Esophagus squamous epithelium (tissue), 5 donors: ENCODE results near the gene C1orf21. TPM values are rescaled to one million over a fixed set of nuclear protein-coding genes. Genes with fewer than 3 reads are reported as not detected.

Experiments used
- DNase-seq: peaks from one replicate; lab custom pipeline; 2025; lab: John Stamatoyannopoulos, UW
- H3K27ac ChIP-seq, 4 donors: fragments of 200-600 bp; sonication (generic); one replicate each; pipeline ENCODE4 v1.5.1; 2016 to 2019; ENCODE audit warnings: mild to moderate bottlenecking in 1 of 4
- H3K27me3 ChIP-seq, 4 donors: fragments of 200-600 bp; sonication (generic); 1 replicate in 3 of 4; 2 replicates in 1 of 4; pipeline versions ENCODE4 v1.5.1 to v1.6.0; 2017 to 2021; ENCODE audit warnings: antibody characterized with exemption in 1 of 4
- H3K36me3 ChIP-seq, 3 donors: fragments of 200-600 bp; sonication (generic); one replicate each; pipeline ENCODE4 v1.5.1; 2016 to 2019
- H3K4me1 ChIP-seq, 3 donors: fragments of 200-600 bp; sonication (generic); one replicate each; pipeline ENCODE4 v1.5.1; 2017 to 2019
- H3K4me3 ChIP-seq, 4 donors: fragments of 200-600 bp; sonication (generic); 1 replicate in 3 of 4; 2 replicates in 1 of 4; pipeline ENCODE4 v1.5.1; 2016 to 2019; ENCODE audit warnings: mild to moderate bottlenecking in 2 of 4, moderate library complexity in 1 of 4
- H3K9me3 ChIP-seq, 3 donors: fragments of 200-600 bp; sonication (generic); one replicate each; pipeline ENCODE4 v1.5.1; 2016 to 2019
- CTCF ChIP-seq, 6 experiments: fragments of 450-650 bp in 4 of 6; fragments of 200-600 bp in 2 of 6; sonication (generic) in 2 of 6; IDR thresholded peaks; one replicate each; pipeline ENCODE4 v1.5.1; 2016 to 2019; ENCODE audit warnings: antibody characterized with exemption in 6 of 6, mild to moderate bottlenecking in 4 of 6, moderate library complexity in 4 of 6
- POLR2A ChIP-seq, 4 donors: fragments of 450-650 bp; IDR thresholded peaks; one replicate each; pipeline ENCODE4 v1.6.1; 2017; ENCODE audit warnings: antibody characterized with exemption in 4 of 4, mild to moderate bottlenecking in 4 of 4, moderate library complexity in 3 of 4
- WGBS, 2 donors: methylation state at CpG; one replicate each; pipeline ENCODE4 v1.1.5; 2018; 5-methylcytosine and 5-hydroxymethylcytosine counted together
- intact Hi-C: fragments of 100-400 bp; cut with DNase I; formaldehyde crosslinking; loops from one replicate; pipeline ENCODE4 v1.15.0; 2022
- total RNA-seq, 4 donors: library from RNA; depleted of rRNA; stranded (reverse); fragments of >200 nt; gene quantifications; one replicate each; pipeline ENCODE4 v1.1.0, GENCODE V29; 2016
- donor health status: DM: yes; HTN: yes; CAD: no.

Gene C1orf21
- total RNA-seq, 4 donors from 2014 or later: 14.6 to 55.7 (median 36.2) TPM

- H3K4me1 ChIP-seq: no peaks in the 10 kb centered on the region
- no peaks in the 10 kb centered on the region for H3K27me3 ChIP-seq
- TF ChIP-seq POLR2A (IDR thresholded peaks at IDR 0.05) (no peak), CTCF (IDR thresholded peaks at IDR 0.05) (no peak)
- intact Hi-C loops: no loop called here
- DNase-seq: no peak
- H3K36me3 ChIP-seq: no peaks in the 10 kb centered on the region
- H3K9me3 ChIP-seq: no peaks in the 10 kb centered on the region
- H3K4me3 ChIP-seq: no peak overlapping the region
- H3K27ac ChIP-seq: no peak overlapping the region
- 72 to 91% methylated on average over 1 of the region's 1 CpG for WGBS, 2 donors
These were observed 34.1 kb upstream of the C1orf21 start for GRCh38 chr1:184352776-184353175.

- H3K4me3 ChIP-seq: no peak overlapping the region
- no peaks in the 10 kb centered on the region for H3K27me3 ChIP-seq
- no peaks in the 10 kb centered on the region for H3K4me1 ChIP-seq
- H3K36me3 ChIP-seq: no peaks in the 10 kb centered on the region
- H3K9me3 ChIP-seq: no peaks in the 10 kb centered on the region
- H3K27ac ChIP-seq: no peak overlapping the region
- DNase-seq: no peak
- 70 to 78% methylated on average over 1 to 2 of the region's 2 CpGs for whole genome bisulfite sequencing, 2 donors
- intact Hi-C loops: no loop called here
- TF ChIP-seq CTCF (IDR thresholded peaks at IDR 0.05): no peak
- no peak for TF ChIP-seq POLR2A (IDR thresholded peaks at IDR 0.05)
These were observed 32.1 kb upstream of the C1orf21 start for GRCh38 chr1:184354719-184355118.

GRCh38 chr1:184356891-184357290 is 29.9 kb upstream of the C1orf21 start:
- no peak for DNase-seq
- WGBS, 2 donors: 78 to 85% methylated on average over 2 of the region's 2 CpGs
- Histone ChIP-seq H3K9me3 (no peaks in the 10 kb centered on the region), H3K36me3 (no peaks in the 10 kb centered on the region), H3K4me1 (no peaks in the 10 kb centered on the region), H3K27me3 (no peaks in the 10 kb centered on the region), H3K27ac (no peak overlapping the region), H3K4me3 (no peak overlapping the region)
- no peak for TF ChIP-seq CTCF (IDR thresholded peaks at IDR 0.05)
- no peak for TF ChIP-seq POLR2A (IDR thresholded peaks at IDR 0.05)
- intact Hi-C loops: no loop called here

- Histone ChIP-seq H3K27ac (no peak overlapping the region), H3K36me3 (no peaks in the 10 kb centered on the region), H3K4me3 (no peak overlapping the region), H3K9me3 (no peaks in the 10 kb centered on the region), H3K27me3 (no peaks in the 10 kb centered on the region), H3K4me1 (no peaks in the 10 kb centered on the region)
- no peak for DNase-seq
- WGBS, 2 donors: 80 to 89% methylated on average over 1 of the region's 1 CpG
- TF ChIP-seq CTCF (IDR thresholded peaks at IDR 0.05): no peak
- no peak for TF ChIP-seq POLR2A (IDR thresholded peaks at IDR 0.05)
- intact Hi-C loops: no loop called here
These were observed 28.6 kb upstream of the C1orf21 start for GRCh38 chr1:184358256-184358655.

GRCh38 chr1:184359909-184360308 is 26.9 kb upstream of the C1orf21 start:
- no peak overlapping the region for H3K4me3 ChIP-seq
- H3K27ac ChIP-seq: no peak overlapping the region
- no peak for TF ChIP-seq CTCF (IDR thresholded peaks at IDR 0.05)
- TF ChIP-seq POLR2A (IDR thresholded peaks at IDR 0.05): no peak
- H3K27me3 ChIP-seq: no peaks in the 10 kb centered on the region
- no peak for DNase-seq
- H3K36me3 ChIP-seq: no peaks in the 10 kb centered on the region
- H3K9me3 ChIP-seq: no peaks in the 10 kb centered on the region
- intact Hi-C loops: no loop called here
- WGBS, 2 donors: 67 to 78% methylated on average over 3 of the region's 3 CpGs
- no peaks in the 10 kb centered on the region for H3K4me1 ChIP-seq
